ENCODE measurements around the gene CCR5.
"Not testable (repeated sequence)": the region's sequence is repeated elsewhere in the genome, so short reads cannot be mapped to it uniquely, and the experiment has no call there.

Gene CCR5

GRCh38 chr3:46383211-46383950, 12.6 kb downstream of the CCR5 start:
- no peak overlapping the region for H2AK5ac ChIP-seq (ENCODE audit: low read length)
- no peak overlapping the region for H4K8ac ChIP-seq (ENCODE audit: low read depth, low read length)
- H3K9ac ChIP-seq (ENCODE audit: low read length) = no peak overlapping the region
- H4K5ac ChIP-seq (ENCODE audit: low read length) = no peak overlapping the region
- no peaks in the 10 kb centered on the region for H3K79me1 ChIP-seq (ENCODE audit: low read length)
- no peak overlapping the region for H3K4ac ChIP-seq (ENCODE audit: low read depth, low read length)
- no peaks in the 10 kb centered on the region for H3K79me2 ChIP-seq (ENCODE audit: control insufficient read depth, insufficient read depth, low read length)
- H3K56ac ChIP-seq (ENCODE audit: low read length) = no peak overlapping the region
- H3K18ac ChIP-seq (ENCODE audit: low read length) = no peak overlapping the region
- H3K4me2 ChIP-seq (ENCODE audit: low read length) = no peak overlapping the region
- H2BK15ac ChIP-seq (replicated peaks; ENCODE audit: low read depth) = no peak overlapping the region
- no peak overlapping the region for H3K27ac ChIP-seq (ENCODE audit: low read depth, low read length)
- no peaks in the 10 kb centered on the region for H3K36me3 ChIP-seq (ENCODE audit: control insufficient read depth, insufficient read depth, low read length)
- no peak overlapping the region for H3K4me3 ChIP-seq (ENCODE audit: low read length)
- peaks cover 13% of the 10 kb centered on the region for H3K4me1 ChIP-seq (ENCODE audit: control insufficient read depth, low read depth, low read length)
- H2BK120ac ChIP-seq (ENCODE audit: low read depth, low read length) = no peak overlapping the region
- no peak overlapping the region for H2BK5ac ChIP-seq (ENCODE audit: low read length)
- WGBS (ENCODE audit: extremely low coverage, insufficient coverage, low lambda C conversion rate) = no CpG with 5 or more reads among the region's 6 CpGs
- no peak for DNase-seq
- H3K23ac ChIP-seq (ENCODE audit: low read length) = no peak overlapping the region
- no peaks in the 10 kb centered on the region for H3K27me3 ChIP-seq (ENCODE audit: insufficient read depth, low read length, poor library complexity)

DNA sequence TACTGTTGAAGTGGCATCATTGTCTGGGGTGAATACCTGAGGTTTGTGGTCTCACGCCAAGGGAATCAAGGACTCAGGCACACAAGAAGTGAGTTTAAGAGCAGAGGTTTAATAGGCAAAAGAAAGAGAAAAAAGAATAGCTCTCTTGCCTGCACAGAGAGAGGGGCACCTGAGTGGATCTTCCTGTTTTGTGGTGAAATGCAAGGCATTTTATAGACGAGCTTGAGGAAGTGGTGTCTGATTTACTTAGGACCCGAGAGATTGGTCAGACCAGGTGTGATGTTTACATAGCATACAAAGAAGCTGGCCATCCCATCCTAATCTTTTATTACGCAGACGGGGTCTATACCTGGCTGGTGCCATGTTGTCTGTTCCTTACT, 13.2 kb downstream of the CCR5 start:
- Histone ChIP-seq H2BK5ac (ENCODE audit: low read length) (no peak overlapping the region), H3K18ac (ENCODE audit: low read length) (no peak overlapping the region), H3K27me3 (ENCODE audit: insufficient read depth, low read length, poor library complexity) (no peaks in the 10 kb centered on the region), H3K79me1 (ENCODE audit: low read length) (no peaks in the 10 kb centered on the region), H3K23ac (ENCODE audit: low read length) (no peak overlapping the region), H3K4me2 (ENCODE audit: low read length) (no peak overlapping the region), H2AK5ac (ENCODE audit: low read length) (no peak overlapping the region), H3K56ac (ENCODE audit: low read length) (no peak overlapping the region), H4K5ac (ENCODE audit: low read length) (no peak overlapping the region), H3K36me3 (ENCODE audit: control insufficient read depth, insufficient read depth, low read length) (no peaks in the 10 kb centered on the region), H3K4me1 (ENCODE audit: control insufficient read depth, low read depth, low read length) (peaks cover 13% of the 10 kb centered on the region), H4K8ac (ENCODE audit: low read depth, low read length) (no peak overlapping the region), H3K27ac (ENCODE audit: low read depth, low read length) (no peak overlapping the region), H3K79me2 (ENCODE audit: control insufficient read depth, insufficient read depth, low read length) (no peaks in the 10 kb centered on the region), H2BK15ac (replicated peaks; ENCODE audit: low read depth) (no peak overlapping the region), H3K9ac (ENCODE audit: low read length) (no peak overlapping the region), H2BK120ac (ENCODE audit: low read depth, low read length) (no peak overlapping the region), H3K4ac (ENCODE audit: low read depth, low read length) (no peak overlapping the region), H3K4me3 (ENCODE audit: low read length) (no peak overlapping the region)
- no peak for DNase-seq
- WGBS (ENCODE audit: extremely low coverage, insufficient coverage, low lambda C conversion rate) = no CpG with 5 or more reads among the region's 5 CpGs

GRCh38 chr3:46386205-46386604, 15.5 kb downstream of the CCR5 start:
- no peak overlapping the region for H4K5ac ChIP-seq (ENCODE audit: low read length)
- H3K9ac ChIP-seq (ENCODE audit: low read length) = no peak overlapping the region
- H3K27me3 ChIP-seq (ENCODE audit: insufficient read depth, low read length, poor library complexity) = no peaks in the 10 kb centered on the region
- no peak overlapping the region for H2BK120ac ChIP-seq (ENCODE audit: low read depth, low read length)
- H4K8ac ChIP-seq (ENCODE audit: low read depth, low read length) = no peak overlapping the region
- H3K4me2 ChIP-seq (ENCODE audit: low read length) = no peak overlapping the region
- H3K4ac ChIP-seq (ENCODE audit: low read depth, low read length) = no peak overlapping the region
- no peak overlapping the region for H3K56ac ChIP-seq (ENCODE audit: low read length)
- H3K79me1 ChIP-seq (ENCODE audit: low read length) = no peaks in the 10 kb centered on the region
- no peak overlapping the region for H3K27ac ChIP-seq (ENCODE audit: low read depth, low read length)
- no peak overlapping the region for H3K23ac ChIP-seq (ENCODE audit: low read length)
- no peak overlapping the region for H3K4me3 ChIP-seq (ENCODE audit: low read length)
- no peak overlapping the region for H2BK15ac ChIP-seq (replicated peaks; ENCODE audit: low read depth)
- no peak for DNase-seq
- peaks cover under 1% of the 10 kb centered on the region for H3K4me1 ChIP-seq (ENCODE audit: control insufficient read depth, low read depth, low read length)
- no CpG with 5 or more reads among the region's 4 CpGs for WGBS (ENCODE audit: extremely low coverage, insufficient coverage, low lambda C conversion rate)
- no peak overlapping the region for H2BK5ac ChIP-seq (ENCODE audit: low read length)
- no peaks in the 10 kb centered on the region for H3K79me2 ChIP-seq (ENCODE audit: control insufficient read depth, insufficient read depth, low read length)
- no peak overlapping the region for H2AK5ac ChIP-seq (ENCODE audit: low read length)
- H3K18ac ChIP-seq (ENCODE audit: low read length) = no peak overlapping the region
- no peaks in the 10 kb centered on the region for H3K36me3 ChIP-seq (ENCODE audit: control insufficient read depth, insufficient read depth, low read length)

DNA sequence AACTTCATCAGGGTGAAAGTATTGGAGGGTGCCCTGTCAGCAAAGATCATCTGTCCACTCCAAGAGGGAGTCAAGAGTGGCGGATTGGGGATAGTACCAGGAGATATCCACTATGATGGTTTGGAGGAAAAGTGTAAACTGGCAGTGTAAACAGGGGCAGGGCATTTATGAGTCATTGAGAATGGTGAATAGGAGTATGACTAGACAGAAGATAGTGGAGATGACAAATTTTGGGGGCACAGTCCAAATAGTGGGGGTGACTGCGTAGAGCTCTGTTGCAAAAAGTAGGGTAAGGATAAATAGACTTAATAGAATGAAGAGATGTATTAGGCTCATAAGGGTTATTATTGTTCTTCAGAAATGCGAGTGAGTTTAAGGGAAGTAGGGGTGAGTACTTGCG, 18.1 kb downstream of the CCR5 start:
- H3K56ac ChIP-seq (ENCODE audit: low read length); H3K23ac ChIP-seq (ENCODE audit: low read length); H2BK15ac ChIP-seq (replicated peaks; ENCODE audit: low read depth); H3K9ac ChIP-seq (ENCODE audit: low read length); H3K79me2 ChIP-seq (ENCODE audit: control insufficient read depth, insufficient read depth, low read length); H3K27me3 ChIP-seq (ENCODE audit: insufficient read depth, low read length, poor library complexity); H3K4ac ChIP-seq (ENCODE audit: low read depth, low read length); H4K8ac ChIP-seq (ENCODE audit: low read depth, low read length); H4K5ac ChIP-seq (ENCODE audit: low read length); H3K79me1 ChIP-seq (ENCODE audit: low read length); H3K4me2 ChIP-seq (ENCODE audit: low read length); H3K4me1 ChIP-seq (ENCODE audit: control insufficient read depth, low read depth, low read length); H3K18ac ChIP-seq (ENCODE audit: low read length); H2BK5ac ChIP-seq (ENCODE audit: low read length); H3K36me3 ChIP-seq (ENCODE audit: control insufficient read depth, insufficient read depth, low read length); DNase-seq; H2AK5ac ChIP-seq (ENCODE audit: low read length); H3K27ac ChIP-seq (ENCODE audit: low read depth, low read length); H3K4me3 ChIP-seq (ENCODE audit: low read length); H2BK120ac ChIP-seq (ENCODE audit: low read depth, low read length): not testable (repeated sequence)
- WGBS (ENCODE audit: extremely low coverage, insufficient coverage, low lambda C conversion rate) = no CpG with 5 or more reads among the region's 4 CpGs

DNA sequence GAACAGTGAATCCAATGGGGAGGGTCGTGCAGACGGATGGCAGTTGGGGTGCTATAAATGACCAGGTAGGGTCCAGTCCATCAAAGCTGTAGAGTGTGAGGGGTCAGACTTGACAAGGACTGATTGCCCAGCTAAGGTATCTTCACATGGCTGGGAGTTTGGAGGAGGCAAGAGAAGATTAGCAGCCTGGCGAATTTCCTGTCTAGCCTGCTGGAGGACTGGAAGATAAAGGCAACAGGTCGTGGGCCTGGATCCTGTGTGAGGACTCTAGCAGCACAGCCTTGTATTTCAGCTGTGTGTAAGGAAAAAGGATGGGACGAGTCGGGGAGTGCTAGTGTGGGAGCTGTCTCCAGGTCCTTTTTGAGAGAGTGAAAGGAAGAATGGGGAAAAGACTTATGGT, 18.6 kb downstream of the CCR5 start:
- Histone ChIP-seq H3K9ac (ENCODE audit: low read length) (no peak overlapping the region), H3K4ac (ENCODE audit: low read depth, low read length) (no peak overlapping the region), H3K4me2 (ENCODE audit: low read length) (no peak overlapping the region), H4K5ac (ENCODE audit: low read length) (no peak overlapping the region), H3K23ac (ENCODE audit: low read length) (no peak overlapping the region), H4K8ac (ENCODE audit: low read depth, low read length) (no peak overlapping the region), H3K36me3 (ENCODE audit: control insufficient read depth, insufficient read depth, low read length) (no peaks in the 10 kb centered on the region), H2BK15ac (replicated peaks; ENCODE audit: low read depth) (no peak overlapping the region), H3K27me3 (ENCODE audit: insufficient read depth, low read length, poor library complexity) (no peaks in the 10 kb centered on the region), H3K4me1 (ENCODE audit: control insufficient read depth, low read depth, low read length) (peaks cover 3% of the 10 kb centered on the region), H3K4me3 (ENCODE audit: low read length) (no peak overlapping the region), H2BK120ac (ENCODE audit: low read depth, low read length) (no peak overlapping the region), H3K56ac (ENCODE audit: low read length) (no peak overlapping the region), H3K18ac (ENCODE audit: low read length) (no peak overlapping the region), H3K27ac (ENCODE audit: low read depth, low read length) (no peak overlapping the region), H3K79me1 (ENCODE audit: low read length) (no peaks in the 10 kb centered on the region), H2BK5ac (ENCODE audit: low read length) (no peak overlapping the region), H3K79me2 (ENCODE audit: control insufficient read depth, insufficient read depth, low read length) (no peaks in the 10 kb centered on the region), H2AK5ac (ENCODE audit: low read length) (no peak overlapping the region)
- DNase-seq = no peak
- no CpG with 5 or more reads among the region's 6 CpGs for whole genome bisulfite sequencing (ENCODE audit: extremely low coverage, insufficient coverage, low lambda C conversion rate)

DNA sequence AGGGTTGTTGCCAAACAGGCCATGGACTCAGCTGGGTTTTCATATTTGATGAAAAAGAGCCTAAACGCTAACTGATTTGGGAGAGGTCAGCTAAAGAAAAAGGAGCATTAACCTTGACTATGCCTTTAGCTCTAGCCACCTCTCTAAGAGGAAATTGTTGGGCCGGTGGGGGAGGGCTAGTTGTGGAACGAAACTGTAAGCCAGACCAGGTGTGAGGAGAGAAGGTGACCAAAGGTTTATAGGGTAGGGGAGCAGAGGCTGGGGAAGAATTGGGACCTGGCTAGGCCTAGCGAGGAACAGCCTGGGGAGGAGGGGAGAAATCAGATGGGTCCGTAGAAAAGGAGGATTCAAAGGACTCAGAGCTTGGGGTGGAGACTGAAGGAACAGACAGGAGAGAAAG, 20.8 kb downstream of the CCR5 start:
- not testable (repeated sequence) for H2BK15ac ChIP-seq (replicated peaks; ENCODE audit: low read depth); H3K27me3 ChIP-seq (ENCODE audit: insufficient read depth, low read length, poor library complexity); H3K9ac ChIP-seq (ENCODE audit: low read length)

More for the DNA sequence above, 20.8 kb downstream of the CCR5 start:
- H3K27ac ChIP-seq (ENCODE audit: low read depth, low read length); H3K18ac ChIP-seq (ENCODE audit: low read length); H2AK5ac ChIP-seq (ENCODE audit: low read length); H3K23ac ChIP-seq (ENCODE audit: low read length); H3K79me2 ChIP-seq (ENCODE audit: control insufficient read depth, insufficient read depth, low read length); H3K4me1 ChIP-seq (ENCODE audit: control insufficient read depth, low read depth, low read length); H2BK120ac ChIP-seq (ENCODE audit: low read depth, low read length); H4K8ac ChIP-seq (ENCODE audit: low read depth, low read length); H2BK5ac ChIP-seq (ENCODE audit: low read length); H4K5ac ChIP-seq (ENCODE audit: low read length); H3K36me3 ChIP-seq (ENCODE audit: control insufficient read depth, insufficient read depth, low read length); H3K79me1 ChIP-seq (ENCODE audit: low read length); H3K4ac ChIP-seq (ENCODE audit: low read depth, low read length); DNase-seq; H3K56ac ChIP-seq (ENCODE audit: low read length); H3K4me2 ChIP-seq (ENCODE audit: low read length); H3K4me3 ChIP-seq (ENCODE audit: low read length): not testable (repeated sequence)
- no CpG with 5 or more reads among the region's 5 CpGs for WGBS (ENCODE audit: extremely low coverage, insufficient coverage, low lambda C conversion rate)
